PC-3 (cell line): Measurements from ENCODE around the gene ERVMER34-1.

Experiments used
- EZH2phosphoT487 ChIP-seq: fragments of 300-600 bp; sonication (generic); IDR thresholded peaks from 2 replicates; pipeline ENCODE4 v1.6.1; 2018; ENCODE audit warnings: mild to moderate bottlenecking, antibody characterized with exemption, low read length, borderline replicate concordance
- TF ChIP-seq, protein P1 (sequence below): fragments of 300-600 bp; sonication (generic); conservative IDR thresholded peaks from 2 replicates; pipeline ENCODE4 v1.5.1; 2017; ENCODE audit warnings: antibody characterized with exemption, low read depth, mild to moderate bottlenecking, low read length

DNA sequence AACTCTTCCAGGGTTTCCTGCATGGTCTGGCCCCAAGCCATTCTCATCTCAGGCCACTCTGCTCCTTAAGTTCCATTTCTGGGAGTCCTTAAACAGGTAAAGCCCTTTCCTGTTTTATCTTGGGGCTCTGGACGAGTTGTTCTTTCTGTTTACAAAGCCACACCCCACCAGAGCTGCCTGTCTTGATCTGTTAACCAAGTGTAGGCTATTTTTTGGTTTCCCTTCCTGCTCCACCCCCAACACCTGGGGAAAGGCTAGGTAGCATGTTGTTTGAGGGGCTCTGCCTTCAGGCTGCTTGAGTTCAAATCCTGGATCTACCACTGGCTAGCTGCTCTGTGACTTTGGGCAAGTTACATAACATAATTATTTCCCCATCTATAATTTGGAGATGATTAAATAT, 40.0 kb downstream of the ERVMER34-1 start:
- TF ChIP-seq EZH2phosphoT487 = no peak
- TF ChIP-seq, protein P1, sequence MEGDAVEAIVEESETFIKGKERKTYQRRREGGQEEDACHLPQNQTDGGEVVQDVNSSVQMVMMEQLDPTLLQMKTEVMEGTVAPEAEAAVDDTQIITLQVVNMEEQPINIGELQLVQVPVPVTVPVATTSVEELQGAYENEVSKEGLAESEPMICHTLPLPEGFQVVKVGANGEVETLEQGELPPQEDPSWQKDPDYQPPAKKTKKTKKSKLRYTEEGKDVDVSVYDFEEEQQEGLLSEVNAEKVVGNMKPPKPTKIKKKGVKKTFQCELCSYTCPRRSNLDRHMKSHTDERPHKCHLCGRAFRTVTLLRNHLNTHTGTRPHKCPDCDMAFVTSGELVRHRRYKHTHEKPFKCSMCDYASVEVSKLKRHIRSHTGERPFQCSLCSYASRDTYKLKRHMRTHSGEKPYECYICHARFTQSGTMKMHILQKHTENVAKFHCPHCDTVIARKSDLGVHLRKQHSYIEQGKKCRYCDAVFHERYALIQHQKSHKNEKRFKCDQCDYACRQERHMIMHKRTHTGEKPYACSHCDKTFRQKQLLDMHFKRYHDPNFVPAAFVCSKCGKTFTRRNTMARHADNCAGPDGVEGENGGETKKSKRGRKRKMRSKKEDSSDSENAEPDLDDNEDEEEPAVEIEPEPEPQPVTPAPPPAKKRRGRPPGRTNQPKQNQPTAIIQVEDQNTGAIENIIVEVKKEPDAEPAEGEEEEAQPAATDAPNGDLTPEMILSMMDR = no peak
